ENCODE measurements around the gene ERAP2.

- TF ChIP-seq CTCF (IDR thresholded peaks at IDR 0.05; ENCODE audit: poor library complexity, severe bottlenecking), result no peak
- TF ChIP-seq REST (IDR thresholded peaks at IDR 0.05; ENCODE audit: borderline replicate concordance), result no peak
- no peak for TF ChIP-seq POLR2AphosphoS5 (IDR thresholded peaks at IDR 0.05)
- no peak for TF ChIP-seq EP300 (conservative IDR thresholded peaks at IDR 0.05; ENCODE audit: poor library complexity, severe bottlenecking)
- TF ChIP-seq EZH2 (IDR thresholded peaks at IDR 0.05; ENCODE audit: borderline replicate concordance, insufficient read depth, low read length, poor library complexity, severe bottlenecking), result no peak
Observed at GRCh38 chr5:96869372-96869641, 7.0 kb upstream of the ERAP2 start.
